GM19463 (cell line): Measurements from ENCODE around the gene ASIC2.

Experiments used
- ATAC-seq: cut with Tn5 transposase; IDR thresholded peaks from one replicate; pipeline ENCODE4 v1.9.1; 2021; ENCODE audit warnings: mild to moderate bottlenecking, moderate library complexity; ENCODE audit not compliant: unreplicated experiment

The ASIC2 gene

DNA sequence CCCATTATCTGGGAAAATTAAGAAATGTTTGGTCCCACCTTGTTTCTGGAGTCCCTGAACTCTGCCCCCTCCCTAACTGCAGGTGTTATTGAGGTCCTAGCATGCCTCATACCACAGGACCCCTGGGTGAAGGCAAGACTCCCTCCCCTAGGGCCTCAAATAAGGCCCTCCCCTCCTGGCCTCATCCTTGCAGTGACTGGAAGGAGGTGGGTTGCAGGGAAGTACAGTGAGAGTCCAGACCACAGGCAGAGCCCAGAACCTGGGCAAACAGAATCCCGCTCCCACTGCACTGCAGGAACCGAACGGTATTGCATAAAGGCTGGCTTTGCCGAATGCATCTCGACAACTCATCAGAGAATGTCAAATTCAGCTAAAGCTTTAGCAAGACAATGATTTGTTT lies 126.6 kb downstream of the ASIC2 start:
- no peak for ATAC-seq

DNA sequence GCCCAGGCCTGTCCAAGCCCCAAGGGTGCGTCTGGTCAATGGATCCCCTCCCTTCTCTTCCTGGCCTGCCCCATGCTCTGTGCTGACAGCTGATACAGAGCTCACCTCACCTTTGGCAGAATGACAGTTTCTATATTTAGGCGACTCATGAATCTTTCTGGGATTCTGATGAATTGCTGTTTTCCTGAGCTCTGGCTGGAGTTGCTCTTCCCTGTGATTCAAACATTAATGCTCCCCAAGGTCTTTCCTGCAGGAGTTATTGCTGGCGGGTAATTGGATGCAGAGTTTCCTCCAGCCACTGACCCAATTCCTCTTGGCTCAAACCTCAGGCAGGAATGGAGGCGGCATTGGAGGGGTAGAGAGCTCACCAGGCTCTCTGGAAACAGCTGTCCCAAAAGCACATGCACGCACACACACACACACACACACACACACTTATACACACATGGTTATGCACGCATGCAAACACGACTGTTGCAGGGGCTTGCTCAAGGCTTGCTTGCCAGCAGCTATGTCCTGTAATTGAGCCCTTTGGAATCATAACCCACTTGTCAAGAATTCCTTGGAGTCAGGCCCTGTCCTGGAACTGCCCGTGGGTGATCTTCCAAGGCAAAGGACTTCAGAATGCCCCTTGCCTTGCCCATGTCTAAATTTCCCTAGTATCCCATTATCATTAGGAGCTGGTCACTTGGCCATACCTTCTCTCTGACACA lies 128.8 kb downstream of the ASIC2 start:
- ATAC-seq, result no peak

DNA sequence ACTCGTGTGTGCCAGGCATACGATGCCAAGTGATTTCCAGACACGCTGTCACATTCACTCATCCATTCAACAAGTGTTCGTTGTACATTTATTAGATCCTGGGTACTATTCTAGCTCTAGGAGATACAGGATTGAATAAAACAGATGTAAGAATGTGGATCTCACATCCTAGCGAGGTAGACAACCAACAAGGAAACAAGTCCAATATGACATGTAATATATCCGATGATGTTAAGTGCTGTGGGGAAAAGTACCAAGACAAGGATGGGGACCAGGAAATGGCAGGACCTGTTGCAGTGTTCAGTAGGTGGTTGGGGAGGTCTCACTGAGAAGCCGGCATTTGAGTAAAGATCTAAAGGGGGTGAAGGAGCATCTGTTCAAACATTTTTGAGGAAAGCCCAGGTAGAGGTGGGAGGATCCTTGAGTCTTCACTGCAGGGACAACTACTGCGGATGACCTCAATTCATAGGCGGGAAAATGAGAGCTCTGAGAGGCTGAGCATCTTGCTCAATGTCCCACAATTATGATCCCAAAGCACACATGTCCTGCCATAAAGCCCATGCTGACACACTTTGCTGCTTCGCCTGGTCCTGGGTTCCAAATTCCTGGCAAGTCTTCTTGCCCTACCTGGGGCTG lies 129.4 kb downstream of the ASIC2 start:
- no peak for ATAC-seq

DNA sequence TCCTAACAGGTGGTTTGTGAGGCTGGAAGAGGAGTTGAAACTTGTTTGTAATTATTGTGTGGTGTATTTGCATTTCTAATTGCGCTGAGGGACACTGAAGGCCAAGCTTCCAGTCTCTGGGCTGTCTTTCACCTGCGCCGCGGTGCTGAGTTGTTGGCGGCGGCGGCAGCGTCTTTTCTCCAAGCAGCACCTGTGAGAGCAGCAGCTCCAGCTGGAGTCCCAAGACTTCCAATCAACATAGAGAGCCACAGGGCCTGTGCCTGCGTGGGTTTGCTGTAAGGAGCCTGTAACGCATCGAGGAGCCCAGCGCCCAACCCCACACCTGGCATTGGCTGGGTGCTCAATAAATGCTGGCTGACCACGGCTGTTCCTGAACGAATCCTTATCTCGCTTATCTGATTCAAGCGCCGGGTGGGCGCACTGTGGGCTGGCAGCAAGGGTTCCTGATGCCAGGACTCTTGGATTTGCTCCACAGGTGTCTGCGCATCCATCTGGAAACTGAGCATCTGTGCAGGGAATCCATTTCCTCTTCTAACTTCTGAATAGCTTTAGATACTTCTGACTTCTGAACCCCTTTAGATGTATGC lies 138.1 kb downstream of the ASIC2 start:
- no peak for ATAC-seq

DNA sequence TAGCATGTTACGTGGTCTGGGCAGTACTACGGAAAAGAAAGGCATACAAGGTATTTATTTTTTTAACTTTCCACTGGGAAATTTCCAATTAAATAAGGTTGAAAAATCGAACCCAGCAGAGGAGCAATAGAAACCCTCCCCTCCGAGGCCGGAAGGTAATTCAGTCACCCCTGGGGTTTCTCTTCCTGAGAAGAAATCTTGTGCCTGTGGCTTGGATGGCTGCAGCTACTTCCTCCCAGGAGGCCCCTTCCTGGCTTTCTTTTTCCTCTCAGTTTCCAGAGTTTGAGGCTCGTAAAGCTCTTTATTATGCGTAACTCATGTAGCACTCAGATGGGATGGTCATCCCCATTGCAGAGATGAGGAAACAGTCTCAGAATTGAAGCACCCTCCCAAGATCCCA lies 140.3 kb downstream of the ASIC2 start:
- no peak for ATAC-seq

DNA sequence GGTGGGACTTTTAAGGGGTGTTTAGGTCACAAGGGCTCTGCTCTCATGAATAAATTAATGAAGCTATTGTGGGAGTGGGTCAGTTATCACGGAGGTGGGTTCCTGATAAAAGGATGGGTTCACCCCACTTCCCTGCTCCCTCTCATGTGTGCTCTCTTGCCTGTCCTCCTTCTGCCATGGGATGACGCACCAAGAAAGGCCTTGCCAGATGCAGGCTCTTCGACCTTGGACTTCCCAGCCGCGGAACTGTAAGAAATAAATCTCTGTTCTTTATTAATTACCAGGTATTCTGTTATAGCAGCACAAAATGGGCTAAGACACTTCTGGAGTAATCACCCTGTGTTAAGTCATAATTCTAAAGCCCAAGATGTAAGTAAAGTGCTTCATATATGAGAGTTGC lies 141.5 kb downstream of the ASIC2 start:
- ATAC-seq, result no peak

DNA sequence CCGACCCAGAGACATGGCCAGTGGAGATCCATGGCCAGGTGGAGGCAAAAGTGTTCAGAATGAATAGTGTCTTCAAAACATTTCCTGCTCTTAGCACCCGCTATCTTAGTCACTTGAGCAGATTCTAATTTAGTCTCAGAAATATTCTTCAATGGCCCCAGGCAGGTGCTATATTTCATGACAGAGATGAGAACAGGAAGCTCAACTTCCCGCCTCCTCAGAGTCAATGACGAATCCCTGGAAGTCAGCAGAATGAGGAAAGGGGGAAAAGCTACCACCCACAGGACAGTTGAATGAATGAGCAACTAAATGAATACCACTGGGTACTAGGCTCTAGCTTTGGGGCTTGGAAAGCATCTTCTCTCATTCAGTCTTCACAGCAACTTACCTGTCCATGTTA lies 147.2 kb downstream of the ASIC2 start:
- no peak for ATAC-seq

DNA sequence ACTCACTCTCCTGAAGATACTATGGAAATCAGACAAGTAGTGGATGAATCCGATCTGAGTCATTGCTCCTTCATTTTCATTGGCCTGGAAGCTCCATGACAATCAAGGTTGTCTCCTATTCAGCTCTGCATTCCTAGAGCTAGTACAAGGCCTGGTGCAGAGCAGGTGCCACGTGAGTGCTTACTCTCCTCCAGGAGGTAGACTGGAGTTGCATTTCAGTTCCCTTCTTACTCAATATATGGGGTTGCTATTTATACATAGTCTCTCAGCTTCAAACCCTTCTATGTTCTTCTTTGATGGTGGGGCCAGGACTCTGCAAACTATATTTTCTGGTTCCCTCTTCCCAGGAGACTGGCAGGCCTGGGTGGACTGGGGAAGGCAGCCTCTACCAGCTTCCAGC lies 148.3 kb downstream of the ASIC2 start:
- no peak for ATAC-seq

DNA sequence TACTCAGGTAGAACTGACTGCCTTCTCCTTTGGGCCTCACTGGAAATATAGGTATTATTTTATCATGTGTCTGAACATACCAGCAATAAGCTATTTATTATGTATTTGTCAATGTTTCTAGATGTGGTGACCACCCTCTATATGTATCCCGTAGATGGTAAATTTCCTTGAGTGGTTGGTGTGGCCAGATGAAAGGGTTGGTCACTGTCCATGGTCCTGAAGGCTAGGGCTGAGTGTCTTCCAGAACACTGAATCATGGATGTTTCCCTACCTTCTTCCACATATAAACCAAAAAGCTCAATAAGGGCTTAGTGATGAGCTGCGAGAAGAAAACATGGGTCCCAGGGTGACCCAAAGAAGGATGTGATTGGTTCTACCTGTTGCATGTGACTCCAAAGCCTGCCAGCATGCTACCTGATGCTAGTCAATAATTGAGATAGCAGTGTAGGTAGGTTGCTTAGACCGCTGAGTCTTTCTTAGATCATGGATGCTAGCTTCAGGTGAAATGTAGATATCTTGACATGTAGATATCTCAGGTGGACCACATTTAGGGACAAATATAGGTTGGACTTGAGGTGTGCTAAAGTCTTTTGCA lies 150.3 kb downstream of the ASIC2 start:
- ATAC-seq, result no peak

DNA sequence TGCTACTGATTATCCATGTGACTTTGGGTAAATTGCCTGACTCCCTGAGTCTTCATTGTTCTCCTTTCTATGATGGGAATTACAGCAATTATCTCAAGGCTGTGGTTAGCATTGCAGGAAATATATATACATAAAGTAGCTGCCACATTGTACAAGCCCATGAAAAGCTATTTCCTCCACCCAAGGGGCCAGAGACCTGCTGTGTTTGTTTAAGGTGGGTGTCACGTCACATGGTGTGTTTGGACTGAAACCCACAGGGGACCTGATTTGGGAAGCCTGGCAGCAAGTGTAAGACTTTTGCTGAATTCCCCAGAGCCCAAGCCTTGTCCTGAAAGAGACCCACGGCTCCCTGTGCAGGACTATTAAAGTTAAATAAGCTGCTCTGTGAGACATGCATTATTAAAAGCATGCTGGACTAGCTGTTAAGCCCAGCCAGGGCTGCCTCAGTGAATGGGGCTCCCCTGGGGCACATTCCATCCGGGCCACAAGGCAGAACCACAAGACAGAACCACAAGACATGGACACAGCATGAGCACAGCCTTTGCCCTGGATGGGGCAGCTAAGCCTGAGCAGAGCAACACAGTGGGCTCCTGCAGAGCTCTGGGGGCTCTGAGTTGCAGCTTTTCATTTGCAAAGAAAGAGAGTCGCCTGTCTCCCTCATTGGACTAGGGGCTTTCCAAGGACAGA lies 152.5 kb downstream of the ASIC2 start:
- no peak for ATAC-seq

DNA sequence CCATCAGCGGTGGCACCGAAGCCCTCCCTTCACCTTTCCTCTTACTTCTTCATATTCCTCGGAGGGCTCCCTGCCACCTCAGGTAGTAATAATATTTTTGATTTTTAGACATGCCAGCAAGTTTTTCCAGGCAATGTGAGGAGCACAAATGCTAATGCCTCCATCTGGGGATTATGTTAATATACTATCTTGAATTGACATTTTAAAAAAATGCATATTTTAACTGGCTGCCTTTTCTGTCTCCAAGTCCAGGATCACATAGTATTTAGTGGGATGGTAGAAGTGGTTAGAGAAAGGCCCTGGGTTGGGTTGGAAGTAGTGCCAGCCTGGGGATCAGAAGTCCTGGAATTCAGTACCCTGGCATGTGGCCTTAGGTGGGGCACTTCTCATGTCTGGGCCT lies 154.5 kb downstream of the ASIC2 start:
- no peak for ATAC-seq

DNA sequence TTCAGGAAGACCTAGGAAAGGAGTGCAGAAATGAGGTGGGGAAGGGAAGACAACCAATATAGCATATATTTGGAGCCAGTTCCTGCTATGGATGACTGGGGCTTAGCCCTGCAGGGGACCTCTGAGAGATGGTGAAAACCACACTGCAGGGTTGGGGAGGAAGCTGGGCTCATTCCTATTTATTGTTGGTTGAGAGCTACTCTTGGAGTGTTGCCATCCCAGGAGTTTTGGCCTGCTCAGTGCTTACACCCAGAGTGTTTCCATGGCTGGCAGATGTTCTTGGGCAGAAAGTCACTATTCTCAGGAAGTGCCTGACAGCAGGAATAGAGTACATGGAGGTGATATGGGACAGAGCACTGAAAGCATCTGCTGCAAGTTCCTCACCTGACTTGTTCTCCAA lies 155.7 kb downstream of the ASIC2 start:
- no peak for ATAC-seq

DNA sequence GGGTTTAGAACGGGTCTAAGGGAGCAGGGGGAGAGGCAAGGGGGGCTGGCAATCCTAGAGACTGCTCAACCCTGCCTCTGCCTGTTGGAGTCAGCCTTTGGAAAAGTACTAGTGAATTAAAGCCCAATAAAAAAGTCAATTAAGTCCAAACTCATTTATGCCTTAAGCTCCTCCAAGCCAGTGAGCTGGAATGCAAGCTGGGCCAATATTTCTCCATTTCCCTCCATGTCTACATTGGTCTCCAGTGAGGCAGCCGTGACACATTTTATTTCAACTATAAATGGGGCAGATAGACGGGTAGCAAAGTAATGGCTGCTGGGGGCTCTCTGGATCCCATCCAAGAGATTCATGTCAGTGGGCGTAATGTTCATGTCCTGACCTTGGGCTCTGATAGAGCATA lies 157.4 kb downstream of the ASIC2 start:
- no peak for ATAC-seq

DNA sequence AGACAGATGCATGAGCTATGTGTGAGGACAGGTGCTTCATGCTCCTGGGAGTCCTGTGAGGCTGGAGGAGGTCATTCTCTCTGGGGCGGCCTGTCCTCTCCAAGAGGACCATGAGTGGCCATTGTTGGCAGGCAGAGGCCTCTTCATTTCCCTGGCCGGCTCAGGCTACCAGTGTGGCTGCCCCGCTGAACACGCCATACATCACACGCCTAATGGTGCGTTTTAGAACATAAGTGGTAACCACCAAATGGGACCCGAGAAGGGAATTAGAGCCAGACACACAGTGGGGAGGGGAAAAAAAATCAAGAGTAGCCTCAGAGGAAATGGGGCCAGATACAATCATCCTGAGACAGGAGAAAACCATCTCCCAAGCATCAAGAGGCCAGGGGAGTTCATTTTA lies 161.5 kb downstream of the ASIC2 start:
- no peak for ATAC-seq

DNA sequence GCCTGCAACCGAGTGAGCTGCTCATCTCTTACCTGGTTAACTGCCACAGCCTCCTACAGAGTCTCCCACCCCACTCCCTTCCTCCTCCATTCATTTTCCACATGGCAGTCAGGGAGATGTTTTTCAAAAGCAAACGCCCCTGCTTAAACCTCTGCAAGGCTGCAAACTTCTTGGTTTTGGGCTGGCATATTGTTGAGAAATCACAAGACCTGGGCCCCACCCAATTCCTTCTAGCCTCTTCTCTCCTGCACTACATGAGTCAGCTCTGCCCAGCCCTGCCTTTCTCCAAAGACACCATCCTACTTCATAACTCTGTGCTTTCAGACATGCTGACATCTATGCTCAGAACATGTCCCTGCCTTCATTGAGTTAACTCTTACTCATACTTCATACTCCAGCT lies 165.4 kb downstream of the ASIC2 start:
- ATAC-seq, result no peak

DNA sequence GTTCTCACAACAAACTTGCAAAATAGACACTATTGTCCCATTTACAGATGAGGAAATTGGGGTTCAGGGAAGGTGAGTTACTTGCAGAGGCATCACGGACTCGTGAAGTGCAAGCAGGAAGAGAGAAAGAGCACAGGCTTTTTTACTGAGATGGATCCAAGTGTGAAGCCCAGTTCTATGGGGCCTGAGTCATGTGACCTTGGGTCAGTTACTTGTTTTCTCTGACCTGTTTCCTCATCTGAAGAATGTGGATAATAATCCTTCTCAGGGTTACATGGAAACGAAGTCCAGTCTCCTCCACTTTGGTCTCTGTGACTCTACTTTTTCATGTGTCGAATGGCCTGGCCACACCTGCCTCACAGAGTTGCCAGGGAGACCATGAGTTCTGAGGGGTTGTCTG lies 167.0 kb downstream of the ASIC2 start:
- ATAC-seq, result no peak

DNA sequence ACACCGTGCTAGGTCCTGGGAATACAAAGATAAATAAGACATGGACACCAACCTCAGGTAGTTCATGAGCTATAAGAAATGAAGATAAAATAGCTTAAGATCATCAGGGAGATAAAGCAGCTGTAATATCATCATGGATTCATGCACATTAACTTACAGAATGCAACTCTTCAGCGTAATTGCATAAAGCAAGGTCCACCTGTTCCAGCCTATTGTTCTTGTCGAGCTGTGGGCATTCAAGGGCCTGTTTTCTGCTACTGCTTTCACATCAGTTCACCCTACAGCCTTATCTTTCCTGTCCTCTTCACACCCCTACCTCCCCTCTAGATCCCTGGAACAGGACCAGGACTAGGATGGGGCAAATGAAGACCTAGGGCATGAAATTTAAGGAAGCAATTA lies 167.5 kb downstream of the ASIC2 start:
- no peak for ATAC-seq

DNA sequence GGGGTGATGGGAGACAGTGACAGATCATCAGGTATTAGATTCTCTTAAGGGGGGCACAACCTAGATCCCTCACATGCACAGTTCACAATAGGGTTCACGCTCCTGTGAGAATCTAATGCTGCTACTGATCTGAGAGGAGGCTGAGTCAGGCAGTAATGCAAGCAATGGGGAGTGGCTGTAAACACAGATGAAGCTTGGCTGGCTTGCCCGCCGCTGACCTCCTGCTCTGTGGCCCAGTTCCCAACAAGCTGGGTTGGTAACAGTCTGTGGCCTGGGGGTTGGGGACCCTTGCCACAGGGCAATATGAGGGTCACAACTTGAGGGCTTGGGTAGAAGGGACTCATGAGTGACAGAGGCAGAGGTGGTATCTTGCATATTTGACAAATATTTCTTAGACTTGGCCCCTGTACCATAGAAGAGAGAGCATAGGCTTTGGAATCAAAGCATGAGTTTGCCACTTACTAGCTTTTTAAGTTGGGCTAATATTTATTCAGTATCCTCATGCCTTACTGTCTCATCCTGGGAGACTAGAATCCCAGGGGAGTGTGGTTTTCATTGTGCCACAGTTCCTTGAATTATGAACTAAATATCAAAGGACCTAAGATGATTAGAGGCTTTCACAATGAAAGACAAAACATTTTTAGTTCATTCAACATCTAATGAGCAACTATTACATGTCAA lies 168.1 kb downstream of the ASIC2 start:
- no peak for ATAC-seq

DNA sequence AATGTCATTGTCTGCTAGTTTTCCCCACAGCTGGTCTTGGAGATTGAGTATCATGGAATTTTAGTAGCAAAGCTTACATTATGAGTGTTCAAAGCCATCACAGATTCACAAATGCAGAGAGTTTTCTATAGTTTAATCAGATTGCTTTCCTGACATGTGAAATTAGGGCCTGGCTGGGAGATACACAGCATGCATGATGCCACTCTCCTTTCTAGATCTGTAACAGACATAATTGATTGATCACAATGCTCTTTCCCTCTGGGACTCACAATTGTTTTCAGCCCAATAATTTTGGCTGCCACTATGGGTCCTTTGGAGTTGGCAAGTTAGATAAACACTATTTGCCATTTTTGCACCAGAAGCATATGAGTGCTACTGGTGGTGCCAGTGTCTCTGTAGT lies 168.9 kb downstream of the ASIC2 start:
- no peak for ATAC-seq

DNA sequence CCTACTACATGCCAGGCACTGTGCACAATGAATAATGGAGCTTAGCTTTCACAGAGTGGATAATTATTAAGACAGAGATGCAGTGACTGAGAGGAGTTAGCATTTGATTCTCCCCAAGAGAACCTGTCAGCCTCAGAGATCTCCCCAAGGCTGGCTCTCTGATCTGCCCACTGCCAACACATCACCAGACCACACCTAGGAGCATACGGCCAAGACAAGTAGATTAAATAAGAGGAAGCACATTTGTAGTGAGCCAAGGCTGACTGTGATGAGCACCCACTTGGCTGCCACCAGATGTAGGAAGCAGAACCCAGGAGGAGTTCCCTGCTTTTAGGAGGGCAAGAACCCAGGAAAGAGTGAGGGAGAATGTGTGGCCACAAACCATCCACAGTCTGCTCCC lies 171.3 kb downstream of the ASIC2 start:
- no peak for ATAC-seq

DNA sequence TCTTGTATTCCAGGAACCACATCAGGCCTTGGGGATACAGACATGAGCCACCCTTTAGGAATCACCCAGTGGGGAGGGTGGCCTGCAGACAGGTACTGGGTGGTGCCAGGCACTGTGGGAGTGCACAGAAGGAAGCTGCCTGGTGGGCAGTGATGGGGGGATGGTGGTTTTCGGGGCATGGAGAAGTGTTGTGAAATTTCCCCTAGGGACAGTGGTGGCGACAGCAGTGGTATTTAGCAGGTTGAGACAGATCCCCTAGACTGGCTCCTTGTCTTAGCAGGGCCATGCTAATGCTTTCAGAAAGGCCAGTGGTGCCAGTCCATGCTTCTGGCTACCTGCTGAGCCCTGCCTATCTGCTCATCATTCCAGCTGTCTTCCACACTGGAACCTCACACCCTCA lies 171.8 kb downstream of the ASIC2 start:
- ATAC-seq, result no peak
